C4-2B (cell line): ENCODE results near the gene PINLYP.

Experiments used
- H3K27ac ChIP-seq: fragments of 450-650 bp; 2 replicates; pipeline ENCODE4 v1.5.1; 2017
- CTCF ChIP-seq: fragments of 450-650 bp; conservative IDR thresholded peaks from 2 replicates; pipeline ENCODE4 v1.5.1; 2017; ENCODE audit warnings: mild to moderate bottlenecking
- ZFX ChIP-seq: fragments of 450-650 bp; IDR thresholded peaks from 2 replicates; pipeline ENCODE4 v1.6.1; 2017

Gene PINLYP

GRCh38 chr19:43589277-43589676 lies 13.7 kb downstream of the PINLYP start:
- TF ChIP-seq CTCF: no peak
- no peak for TF ChIP-seq ZFX
- no peak overlapping the region for H3K27ac ChIP-seq

- no peak overlapping the region for H3K27ac ChIP-seq
- TF ChIP-seq ZFX (no peak), CTCF (no peak)
Measured at GRCh38 chr19:43589678-43590077, 14.1 kb downstream of the PINLYP start.

- TF ChIP-seq CTCF: no peak
- no peak for TF ChIP-seq ZFX
- H3K27ac ChIP-seq: no peak overlapping the region
Measured at GRCh38 chr19:43591904-43592772, 16.5 kb downstream of the PINLYP start.

- TF ChIP-seq ZFX (no peak), CTCF (no peak)
- no peak overlapping the region for H3K27ac ChIP-seq
Measured at GRCh38 chr19:43592800-43593350, 17.3 kb downstream of the PINLYP start.

- peak overlapping the region; percentile 82; the same call in 1 of the 2 replicates for H3K27ac ChIP-seq
- TF ChIP-seq CTCF (no peak), ZFX (no peak)
Measured at GRCh38 chr19:43594081-43594697, 18.6 kb downstream of the PINLYP start.

- TF ChIP-seq ZFX (no peak), CTCF (peak; percentile 80)
- peak overlapping the region; percentile 82 for H3K27ac ChIP-seq
Measured at GRCh38 chr19:43594710-43595604, 19.4 kb downstream of the PINLYP start.
